ENCODE results near the gene DTD1.

DNA sequence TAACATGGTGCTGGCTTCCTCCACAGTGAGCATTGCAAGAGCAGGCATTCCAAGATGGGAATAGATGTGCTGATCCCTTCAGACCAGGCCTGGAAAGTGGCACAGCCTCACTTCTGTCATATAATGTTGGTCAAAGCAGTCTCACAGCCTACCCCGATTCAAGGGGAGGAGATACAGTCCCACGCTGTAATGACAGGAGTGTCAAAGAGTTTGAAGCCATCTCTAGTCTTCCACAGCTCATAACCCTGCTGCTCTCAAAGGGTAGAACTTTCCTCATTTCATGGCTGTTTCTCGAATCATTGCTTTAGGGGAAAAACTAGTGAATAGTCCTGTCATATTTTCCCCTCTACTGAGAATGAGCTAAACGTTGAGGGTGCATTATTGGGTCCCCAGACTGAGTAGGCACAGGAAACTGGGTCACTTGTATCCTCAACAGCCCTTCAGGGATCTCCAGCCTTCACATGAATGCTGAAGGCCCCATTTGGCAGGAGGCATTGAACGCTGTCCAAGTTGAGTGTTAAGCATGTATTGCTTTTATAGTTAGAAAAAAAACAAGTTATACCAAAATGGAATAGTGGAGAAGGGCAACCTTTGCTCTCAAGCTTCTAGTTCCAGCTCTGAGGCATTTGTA, 27.3 kb downstream of the DTD1 start:
- TF ChIP-seq POLR2AphosphoS5 (IDR thresholded peaks at IDR 0.05) = no peak
- TF ChIP-seq EP300 (IDR thresholded peaks at IDR 0.05) = no peak
- TF ChIP-seq, protein P1, sequence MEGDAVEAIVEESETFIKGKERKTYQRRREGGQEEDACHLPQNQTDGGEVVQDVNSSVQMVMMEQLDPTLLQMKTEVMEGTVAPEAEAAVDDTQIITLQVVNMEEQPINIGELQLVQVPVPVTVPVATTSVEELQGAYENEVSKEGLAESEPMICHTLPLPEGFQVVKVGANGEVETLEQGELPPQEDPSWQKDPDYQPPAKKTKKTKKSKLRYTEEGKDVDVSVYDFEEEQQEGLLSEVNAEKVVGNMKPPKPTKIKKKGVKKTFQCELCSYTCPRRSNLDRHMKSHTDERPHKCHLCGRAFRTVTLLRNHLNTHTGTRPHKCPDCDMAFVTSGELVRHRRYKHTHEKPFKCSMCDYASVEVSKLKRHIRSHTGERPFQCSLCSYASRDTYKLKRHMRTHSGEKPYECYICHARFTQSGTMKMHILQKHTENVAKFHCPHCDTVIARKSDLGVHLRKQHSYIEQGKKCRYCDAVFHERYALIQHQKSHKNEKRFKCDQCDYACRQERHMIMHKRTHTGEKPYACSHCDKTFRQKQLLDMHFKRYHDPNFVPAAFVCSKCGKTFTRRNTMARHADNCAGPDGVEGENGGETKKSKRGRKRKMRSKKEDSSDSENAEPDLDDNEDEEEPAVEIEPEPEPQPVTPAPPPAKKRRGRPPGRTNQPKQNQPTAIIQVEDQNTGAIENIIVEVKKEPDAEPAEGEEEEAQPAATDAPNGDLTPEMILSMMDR (IDR thresholded peaks at IDR 0.05) = no peak
- no peak for TF ChIP-seq POLR2A (IDR thresholded peaks at IDR 0.05)

All from gastroesophageal sphincter (tissue), 3 donors.